Stomach (tissue), 9 donors: Measurements from ENCODE around the gene UPK2. TPM values are rescaled to one million over a fixed set of nuclear protein-coding genes. Genes with fewer than 3 reads are reported as not detected.

Source experiments
- DNase-seq, 2 donors: peaks; one replicate each; pipeline versions ENCODE4 v3.0.0 to v3.0.0-alpha.2; 2013 to 2019
- H3K27ac ChIP-seq, 5 donors: fragments of 200-600 bp in 4 of 5; sonication (generic) in 4 of 5; one replicate each; pipeline ENCODE4 v1.5.1; 2013 to 2019; ENCODE audit warnings: mild to moderate bottlenecking in 1 of 5, moderate library complexity in 1 of 5
- H3K27me3 ChIP-seq, 3 donors: fragments of 200-600 bp; sonication (generic); one replicate each; pipeline ENCODE4 v1.5.1; 2017 to 2019; ENCODE audit warnings: mixed run types in 1 of 3
- H3K36me3 ChIP-seq, 4 donors: fragments of 200-600 bp; sonication (generic); 1 replicate in 3 of 4; 2 replicates in 1 of 4; pipeline ENCODE4 v1.5.1; 2016 to 2019
- H3K4me1 ChIP-seq, 4 donors: fragments of 200-600 bp; sonication (generic); one replicate each; pipeline ENCODE4 v1.5.1; 2016 to 2019
- H3K4me3 ChIP-seq, 4 donors: fragments of 200-600 bp; sonication (generic) in 3 of 4; one replicate each; pipeline ENCODE4 v1.5.1; 2016 to 2019; ENCODE audit warnings: mild to moderate bottlenecking in 1 of 4
- H3K9me3 ChIP-seq, 4 donors: fragments of 200-600 bp; sonication (generic); one replicate each; pipeline ENCODE4 v1.5.1; 2016 to 2019
- CTCF ChIP-seq, 7 experiments: fragments of 450-650 bp in 4 of 7; fragments of 200-600 bp in 3 of 7; sonication (generic) in 3 of 7; IDR thresholded peaks; one replicate each; pipeline ENCODE4 v1.5.1; 2016 to 2019; ENCODE audit warnings: antibody characterized with exemption in 7 of 7, control low read depth in 2 of 7, mild to moderate bottlenecking in 1 of 7
- EP300 ChIP-seq: sonication (generic); formaldehyde crosslinking; IDR thresholded peaks from one replicate; pipeline ENCODE4 v1.6.1; 2017; ENCODE audit warnings: antibody characterized with exemption
- POLR2A ChIP-seq, 4 donors: fragments of 450-650 bp; IDR thresholded peaks; one replicate each; pipeline ENCODE4 v1.6.1; 2016; ENCODE audit warnings: antibody characterized with exemption in 4 of 4, control low read depth in 2 of 4, mild to moderate bottlenecking in 1 of 4, moderate library complexity in 1 of 4
- POLR2AphosphoS5 ChIP-seq, 3 donors: sonication (generic); formaldehyde crosslinking; IDR thresholded peaks; one replicate each; pipeline ENCODE4 v1.6.1; 2016; ENCODE audit warnings: antibody characterized with exemption in 3 of 3
- WGBS, 5 donors: extraction: QIAGEN DNeasy Blood & Tissue Kit in 3 of 5; methylation state at CpG; one replicate each; pipeline versions ENCODE4 v1.1.5 to v1.1.7; 2013 to 2018; 5-methylcytosine and 5-hydroxymethylcytosine counted together
- intact Hi-C: fragments of 100-400 bp; cut with DNase I; formaldehyde crosslinking; loops from one replicate; pipeline ENCODE4 v1.15.1; 2023; ENCODE audit warnings: low total_unique reads
- polyA plus RNA-seq, 3 donors: library from polyadenylated mRNA; stranded (reverse); fragments of 200-250 nt; gene quantifications; one replicate each; pipeline ENCODE4 v1.2.3, GENCODE V29; 2013
- total RNA-seq, 5 donors: library from RNA; depleted of rRNA; stranded (reverse); fragments of >200 nt; gene quantifications; one replicate each; pipeline versions ENCODE4 v1.1.0 to v1.2.3, GENCODE V29; 2014 to 2016
- donor health status: healthy with polysubstance abuse.
- donor health status: Bipolar disorder and iron deficiency.
- donor health status: healthy.

Gene UPK2
- total and polyA plus RNA-seq, 8 donors = 0.50 TPM; not detected in 7

GRCh38 chr11:118997627-118998387 lies 41.7 kb downstream of the UPK2 start, which contains the start of gene CENATAC:
Gene CENATAC (plus strand): TSS chr11:118998138. CDS start chr11:118998198, 60 bp downstream.
- intact Hi-C loops = no loop called here
- peaks cover 16 to 36% (median 35%) of the 10 kb centered on the region in 4 donors for H3K36me3 ChIP-seq
- no peak for TF ChIP-seq POLR2A (IDR thresholded peaks at IDR 0.05)
- TF ChIP-seq POLR2AphosphoS5 (IDR thresholded peaks at IDR 0.05) = peak; percentile 70 to 91 (median 80)
- no peak for TF ChIP-seq EP300
- WGBS, 5 donors = 0 to 1% (median 1%) methylated on average over 15 to 54 of the region's 54 CpGs
- H3K27me3 ChIP-seq = no peaks in the 10 kb centered on the region
- H3K4me3 ChIP-seq = peak within 1 kb of the TSS; percentile 68 to 85 (median 80)
- H3K4me1 ChIP-seq = peaks cover 20 to 43% (median 32%) of the 10 kb centered on the region in 4 donors
- no peaks in the 10 kb centered on the region for H3K9me3 ChIP-seq
- H3K27ac ChIP-seq = peak within 1 kb of the TSS; percentile 77 to 92 (median 88)
- peak; percentile 96 to 97 for DNase-seq

DNA sequence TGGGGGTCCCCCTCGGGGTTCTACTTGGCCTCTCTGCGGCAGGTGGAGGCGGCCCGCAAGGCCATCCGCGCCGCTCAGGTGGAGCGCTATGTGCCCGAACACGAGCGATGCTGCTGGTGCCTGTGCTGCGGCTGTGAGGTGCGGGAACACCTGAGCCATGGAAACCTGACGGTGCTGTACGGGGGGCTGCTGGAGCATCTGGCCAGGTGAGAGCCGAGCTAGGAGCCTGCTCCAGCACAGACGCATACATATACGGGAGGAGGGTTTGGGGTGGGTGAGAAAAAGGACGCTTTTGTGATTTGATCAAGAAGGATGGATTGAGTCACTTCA lies 42.3 kb downstream of the UPK2 start:
- 1 to 3% (median 1%) methylated on average over 6 to 19 of the region's 19 CpGs for WGBS, 5 donors
- Histone ChIP-seq H3K27me3 (no peaks in the 10 kb centered on the region), H3K27ac (peak overlapping the region; percentile 77 to 92 (median 88)), H3K4me3 (peak overlapping the region; percentile 68 to 85 (median 80)), H3K9me3 (no peaks in the 10 kb centered on the region), H3K36me3 (peaks cover 16 to 41% (median 40%) of the 10 kb centered on the region in 4 donors), H3K4me1 (peaks cover 20 to 43% (median 32%) of the 10 kb centered on the region in 4 donors)
- TF ChIP-seq CTCF (IDR thresholded peaks at IDR 0.05) = no peak
- no peak for TF ChIP-seq POLR2AphosphoS5 (IDR thresholded peaks at IDR 0.05)
- no peak for TF ChIP-seq EP300
- no peak for TF ChIP-seq POLR2A (IDR thresholded peaks at IDR 0.05)
- intact Hi-C loops = no loop called here
- DNase-seq = no peak

GRCh38 chr11:118998822-118999221 lies 42.7 kb downstream of the UPK2 start:
- no peaks in the 10 kb centered on the region for H3K9me3 ChIP-seq
- 23 to 40% (median 33%) methylated on average over 6 of the region's 6 CpGs for WGBS, 5 donors
- peak in 1 of 3 donors; percentile 20 for TF ChIP-seq POLR2AphosphoS5 (IDR thresholded peaks at IDR 0.05)
- TF ChIP-seq POLR2A (IDR thresholded peaks at IDR 0.05) = no peak
- no peak for TF ChIP-seq CTCF (IDR thresholded peaks at IDR 0.05)
- no peak for TF ChIP-seq EP300
- peak overlapping the region; percentile 68 to 85 (median 80) for H3K4me3 ChIP-seq
- peak; percentile 35 to 61 for DNase-seq
- no peaks in the 10 kb centered on the region for H3K27me3 ChIP-seq
- peaks cover 20 to 43% (median 32%) of the 10 kb centered on the region in 4 donors for H3K4me1 ChIP-seq
- H3K36me3 ChIP-seq = peaks cover 16 to 46% (median 45%) of the 10 kb centered on the region in 4 donors
- intact Hi-C loops = no loop called here
- H3K27ac ChIP-seq = peak overlapping the region; percentile 77 to 92 (median 88)

DNA sequence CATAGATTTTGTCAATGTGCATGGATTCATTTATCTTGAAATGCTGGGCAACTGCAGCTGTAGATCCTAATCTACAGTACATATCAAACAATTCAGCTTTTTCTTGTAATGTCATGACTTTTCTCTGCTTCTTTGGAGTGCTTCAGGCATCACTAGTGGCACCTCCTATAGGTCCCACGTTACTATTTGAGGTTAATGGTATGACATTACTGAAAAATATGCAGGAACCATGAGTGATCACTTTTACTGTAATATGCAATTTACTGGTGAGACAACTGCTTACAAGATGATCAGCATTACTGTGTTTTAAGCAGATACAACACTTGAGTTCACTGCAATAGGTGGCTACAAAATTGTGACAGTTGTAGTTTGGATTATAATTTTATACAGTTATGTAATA lies 44.8 kb downstream of the UPK2 start:
- Histone ChIP-seq H3K9me3 (no peaks in the 10 kb centered on the region), H3K27ac (no peak overlapping the region), H3K4me1 (peaks cover 20 to 43% (median 32%) of the 10 kb centered on the region in 4 donors), H3K36me3 (peaks cover 16 to 66% (median 63%) of the 10 kb centered on the region in 4 donors), H3K27me3 (no peaks in the 10 kb centered on the region), H3K4me3 (no peak overlapping the region)
- no peak for DNase-seq
- intact Hi-C loops = no loop called here
- 45 to 70% (median 64%) methylated on average over 1 of the region's 1 CpG for WGBS, 5 donors
- TF ChIP-seq POLR2A (IDR thresholded peaks at IDR 0.05) = no peak
- no peak for TF ChIP-seq CTCF (IDR thresholded peaks at IDR 0.05)
- TF ChIP-seq EP300 = no peak
- TF ChIP-seq POLR2AphosphoS5 (IDR thresholded peaks at IDR 0.05) = no peak
